Right forelimb (tissue), 1 donor: ENCODE measurements around the gene DNAJC4.
A peak's percentile ranks its signal among the peaks of the same experiment; 100 is the strongest.
"Not testable (repeated sequence)": the region's sequence is repeated elsewhere in the genome, so short reads cannot be mapped to it uniquely, and the experiment has no call there.

Experiments used
- DNase-seq: peaks from one replicate; pipeline ENCODE4 v3.0.0-alpha.2; 2018

The DNAJC4 gene

GRCh38 chr11:64246621-64246870, 16.2 kb downstream of the DNAJC4 start:
- not testable (repeated sequence) for DNase-seq

GRCh38 chr11:64246871-64247728, 16.8 kb downstream of the DNAJC4 start, which contains the start of gene PPP1R14B:
Gene PPP1R14B (minus strand): TSS chr11:64246943. CDS start chr11:64246673, 270 bp downstream.
- DNase-seq: peak; percentile 92

DNA sequence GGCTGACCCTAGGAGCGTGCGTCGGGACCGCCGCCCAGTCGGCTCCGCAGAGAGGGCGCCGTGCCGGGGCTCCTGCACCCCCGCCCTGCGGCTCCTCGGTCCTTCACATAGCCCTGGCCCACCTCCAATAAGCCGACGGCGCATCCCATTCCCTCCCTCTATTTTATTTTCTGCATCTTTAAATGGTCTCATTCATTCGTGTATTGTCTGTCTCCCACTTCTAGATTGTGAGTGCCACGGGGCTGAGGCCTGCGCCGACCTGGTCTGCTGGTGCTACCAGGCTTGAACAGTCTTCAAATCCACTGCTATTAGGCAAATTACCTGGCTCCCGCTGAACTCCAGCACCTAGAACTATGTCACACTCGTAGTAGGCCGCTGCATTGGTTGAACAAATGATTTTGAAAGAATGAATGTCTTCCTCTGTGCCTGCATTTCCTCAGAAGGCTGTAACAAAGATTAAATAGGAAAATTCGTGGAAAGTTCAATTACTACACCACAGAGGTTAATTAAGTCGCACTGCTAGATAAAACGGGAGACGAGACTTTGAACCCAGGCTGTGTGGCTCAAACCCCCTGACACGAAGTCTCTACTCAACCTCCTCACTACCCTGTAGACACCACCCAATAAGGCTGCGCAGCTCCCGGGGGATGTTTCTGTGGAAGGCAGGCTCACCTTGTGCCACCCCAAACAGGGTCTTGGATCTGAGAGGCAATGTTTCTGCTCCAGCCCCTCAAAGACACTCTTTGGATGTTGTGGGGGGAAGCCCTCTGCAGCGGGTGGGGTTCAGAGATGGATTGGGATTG, 17.6 kb downstream of the DNAJC4 start:
- DNase-seq: no peak

DNA sequence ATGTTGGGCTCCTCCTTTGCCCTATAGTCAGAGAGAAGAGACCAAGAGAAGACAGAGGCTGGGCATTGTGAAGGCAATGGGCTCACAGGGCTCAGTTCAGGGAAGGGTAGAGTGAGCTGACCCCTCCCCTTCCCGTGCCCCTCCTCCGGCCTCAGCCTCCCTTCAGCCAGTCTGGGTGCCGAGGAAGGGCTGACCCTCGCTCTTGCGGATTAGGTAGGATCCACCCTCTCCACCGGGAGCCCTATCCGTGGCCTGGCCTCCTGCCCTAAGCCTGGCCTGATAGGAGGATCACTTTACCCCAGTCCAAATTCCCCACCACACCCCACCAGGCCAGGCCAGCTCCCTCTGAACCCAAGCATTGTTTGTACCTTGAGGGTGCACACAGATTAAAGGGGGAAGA, 18.2 kb downstream of the DNAJC4 start:
- no peak for DNase-seq

DNA sequence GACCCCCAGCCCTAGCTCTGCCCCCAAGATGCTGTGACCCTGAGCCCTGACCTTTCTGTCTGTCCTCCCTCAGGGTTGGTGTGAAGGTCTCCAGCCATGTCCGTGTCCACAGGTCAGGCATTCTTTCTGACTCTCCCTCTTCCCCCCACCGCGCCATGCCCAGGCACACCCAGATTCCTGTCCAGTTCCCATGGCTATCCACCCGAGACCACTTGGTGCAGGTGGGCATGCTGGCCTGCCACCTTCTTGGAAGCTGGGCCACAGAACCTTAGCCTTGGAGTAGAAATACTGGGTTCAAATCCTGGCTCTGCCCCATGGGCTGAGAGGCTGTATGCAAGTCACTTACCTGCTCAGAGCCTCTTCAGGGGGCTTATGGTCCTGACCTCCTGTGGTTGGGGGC, 18.7 kb downstream of the DNAJC4 start:
- no peak for DNase-seq

DNA sequence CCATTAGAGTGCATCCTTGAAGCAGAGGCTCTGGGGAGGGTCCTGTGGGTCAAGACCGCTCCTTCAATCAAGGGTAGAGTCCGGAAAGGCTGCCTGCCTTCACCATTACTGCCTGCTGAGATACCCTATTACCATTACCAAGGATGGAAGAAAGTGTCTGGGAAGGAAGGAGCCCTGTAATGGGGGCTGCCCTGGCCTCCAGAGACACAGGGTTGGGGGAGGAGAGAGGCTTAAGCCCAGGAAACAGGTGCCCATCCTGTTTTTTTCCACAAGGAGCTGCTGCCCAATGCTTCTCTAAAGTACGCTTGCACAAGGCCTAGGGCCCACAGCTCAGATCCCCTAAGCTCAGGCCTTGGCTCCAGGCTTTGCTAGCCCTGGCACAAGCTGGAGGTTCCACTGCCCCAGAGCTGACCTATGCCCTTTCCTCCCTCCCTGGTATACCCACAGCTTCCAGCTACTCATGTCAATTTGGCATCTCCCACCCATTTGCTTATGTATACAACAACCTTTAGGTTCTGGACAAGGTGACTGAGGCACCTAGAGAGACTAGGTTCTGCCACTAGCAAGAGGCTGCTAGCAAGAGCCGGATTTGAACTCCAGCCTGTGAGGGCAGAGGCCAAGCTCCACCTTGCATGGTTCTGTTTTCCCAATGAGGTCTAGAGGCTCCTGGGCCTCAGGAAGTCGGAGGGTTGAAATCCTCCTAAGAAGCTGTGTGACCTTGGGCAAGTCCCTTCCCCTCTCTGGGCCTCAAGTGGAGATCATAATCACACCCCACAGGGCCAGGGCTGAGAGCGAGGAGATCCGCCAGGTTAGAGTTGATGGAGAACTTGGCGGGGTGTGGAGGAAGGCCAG, 19.4 kb downstream of the DNAJC4 start:
- DNase-seq: no peak

- DNase-seq: no peak
These were observed 20.2 kb downstream of the DNAJC4 start for GRCh38 chr11:64250415-64251015.

DNA sequence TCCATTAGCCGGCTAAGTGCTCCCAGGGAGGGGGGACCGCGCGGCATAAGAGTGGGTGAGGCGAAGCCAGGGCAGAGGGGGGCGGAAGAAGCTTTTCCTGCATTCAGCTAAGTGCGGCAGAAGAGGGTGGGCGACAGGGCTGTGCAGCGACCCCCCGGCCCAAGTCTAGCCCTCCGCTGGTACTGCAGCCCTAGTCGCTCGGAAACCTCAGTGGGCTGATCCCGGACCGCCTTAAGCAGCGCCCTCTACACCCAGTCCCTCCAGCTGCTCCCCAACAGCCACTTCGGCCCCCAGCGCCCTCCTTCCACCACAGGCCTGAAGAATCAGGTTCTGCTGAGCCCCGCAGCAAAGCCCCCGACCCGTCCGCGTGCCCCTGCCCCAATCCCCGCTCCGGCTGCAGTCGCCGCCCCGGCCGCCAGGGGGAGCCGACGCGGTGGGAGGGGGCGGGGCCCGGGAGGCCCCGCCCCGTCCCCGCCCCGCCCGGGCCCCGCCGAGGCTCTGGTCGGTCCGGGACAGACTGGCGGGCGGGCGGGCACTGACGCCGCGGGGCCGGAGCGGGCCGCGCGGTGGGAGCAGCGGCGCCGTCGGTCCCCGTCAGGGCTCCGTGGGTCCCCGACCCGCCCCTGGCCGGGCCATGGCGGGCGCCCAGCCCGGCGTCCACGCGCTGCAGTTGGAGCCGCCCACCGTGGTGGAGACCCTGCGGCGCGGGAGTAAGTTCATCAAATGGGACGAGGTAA, 20.8 kb downstream of the DNAJC4 start, which contains the start of gene PLCB3:
TSS of gene PLCB3 (plus strand) at position 515 of the 737 bp plus-strand sequence. CDS start at position 635, 120 bp downstream.
- DNase-seq: peak; percentile 82

GRCh38 chr11:64251753-64252002, 21.3 kb downstream of the DNAJC4 start:
- DNase-seq: no peak

GRCh38 chr11:64252003-64252872, 21.9 kb downstream of the DNAJC4 start:
- DNase-seq: no peak

DNA sequence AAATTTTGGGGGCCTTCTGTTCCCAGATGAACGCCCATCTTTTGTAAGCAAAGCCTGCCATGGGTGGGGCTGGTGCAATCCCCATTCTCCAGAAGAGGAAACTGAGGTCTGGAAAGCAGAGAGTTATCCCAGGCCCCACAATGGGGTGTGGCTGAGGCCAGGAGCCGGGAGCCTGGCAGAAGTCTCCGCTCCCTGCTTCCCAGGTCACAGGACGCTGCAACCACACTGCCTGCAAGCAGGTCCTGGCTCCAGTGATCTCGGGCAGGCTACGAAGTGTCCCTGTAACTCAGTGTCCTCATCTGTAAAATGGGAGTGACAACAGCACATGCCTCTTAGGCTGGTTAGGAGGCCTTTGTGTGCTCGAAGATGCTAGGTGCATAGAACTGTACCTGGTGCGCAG, 22.7 kb downstream of the DNAJC4 start:
- DNase-seq: no peak

DNA sequence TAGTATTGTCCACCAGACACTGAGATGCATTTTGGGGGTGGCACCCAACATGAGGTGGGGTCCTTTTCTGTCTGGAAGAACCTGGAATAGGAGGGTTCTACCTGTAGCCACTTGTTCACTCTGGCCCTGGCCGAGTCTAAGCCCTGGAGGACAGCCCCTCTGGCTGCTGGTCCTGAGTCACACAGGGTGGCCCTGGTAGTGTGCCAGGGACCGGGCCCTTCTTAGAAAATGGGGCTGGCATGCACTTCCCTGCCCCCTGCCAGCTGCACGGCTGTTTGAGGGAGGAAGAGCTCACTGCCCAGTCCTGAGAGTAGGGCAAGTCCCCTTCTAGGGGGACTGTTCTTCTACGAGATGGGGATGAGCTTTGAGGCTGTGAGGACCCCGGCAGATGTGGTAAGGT, 23.1 kb downstream of the DNAJC4 start:
- no peak for DNase-seq

- no peak for DNase-seq
These were observed 24.0 kb downstream of the DNAJC4 start for GRCh38 chr11:64254326-64254725.

- no peak for DNase-seq
These were observed 25.1 kb downstream of the DNAJC4 start for GRCh38 chr11:64255135-64256128.

- no peak for DNase-seq
These were observed 26.0 kb downstream of the DNAJC4 start for GRCh38 chr11:64256300-64256699.

- no peak for DNase-seq
These were observed 28.0 kb downstream of the DNAJC4 start for GRCh38 chr11:64258356-64258755.

GRCh38 chr11:64258946-64259532, 28.7 kb downstream of the DNAJC4 start:
- DNase-seq: no peak

DNA sequence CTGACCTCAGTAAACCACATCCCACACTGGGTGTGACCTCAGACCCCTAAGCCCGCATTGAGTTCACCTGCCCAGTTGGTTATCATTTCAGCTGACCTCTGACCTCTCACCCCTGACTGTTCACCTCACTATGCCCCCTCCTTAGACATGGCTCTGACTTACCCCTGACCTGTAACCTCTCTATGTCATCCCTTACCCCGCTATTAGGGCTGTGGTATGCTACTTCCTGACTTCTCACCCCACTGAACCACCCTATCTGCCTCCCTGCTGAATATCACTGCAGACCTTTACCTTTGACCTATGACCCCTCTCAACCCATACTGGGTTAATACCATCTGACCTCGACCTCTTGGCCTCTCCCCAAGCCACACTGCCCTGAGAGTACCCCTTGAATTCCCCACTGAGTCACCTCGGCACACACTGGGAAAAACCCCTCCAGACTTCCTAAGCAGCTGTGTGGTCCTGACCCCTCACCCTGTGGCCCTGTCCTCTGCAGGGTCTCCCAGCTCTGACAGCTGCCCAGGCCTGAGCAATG, 29.3 kb downstream of the DNAJC4 start:
- DNase-seq: no peak

DNA sequence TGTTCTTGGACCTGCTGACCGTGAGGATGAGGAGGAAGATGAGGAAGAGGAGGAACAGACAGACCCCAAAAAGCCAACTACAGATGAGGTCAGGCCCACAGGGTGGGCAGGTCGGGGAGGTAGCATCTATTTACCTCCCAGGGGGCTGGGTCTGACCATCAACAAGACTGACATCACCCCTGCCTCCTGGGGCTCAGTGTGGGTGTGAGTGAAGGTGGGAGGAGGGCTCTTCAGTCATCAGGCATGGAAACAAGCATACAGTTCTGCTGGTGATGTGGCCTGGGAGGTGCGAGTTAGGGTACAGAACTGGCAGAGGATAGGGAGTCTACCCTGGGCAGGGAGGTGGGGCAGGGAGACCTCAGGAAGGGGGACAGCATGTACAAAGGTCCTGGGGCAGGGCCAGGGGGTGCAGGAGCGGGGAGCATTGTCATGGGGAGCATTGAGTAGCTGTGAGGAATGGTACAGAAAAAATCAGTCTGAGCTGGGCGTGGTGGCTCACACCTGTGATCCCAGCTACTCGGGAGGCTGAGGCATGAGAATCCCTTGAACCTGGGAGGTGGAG, 29.9 kb downstream of the DNAJC4 start:
- DNase-seq: no peak
